SU-DHL-6 (cell line): ENCODE measurements around the gene PKLR.

ENCODE experiments used
- EZH2phosphoT487 ChIP-seq: fragments of 200-600 bp; sonication (generic), shearing (Covaris generic); conservative IDR thresholded peaks from 2 replicates; pipeline ENCODE4 v1.6.1; 2018; ENCODE audit warnings: mild to moderate bottlenecking, antibody characterized with exemption, low read length, moderate library complexity, mixed read lengths
- TF ChIP-seq, protein P1 (sequence below): fragments of 200-600 bp; sonication (generic); IDR thresholded peaks from one replicate; pipeline ENCODE4 v1.5.1; 2017; ENCODE audit warnings: antibody characterized with exemption, mild to moderate bottlenecking, low read length, moderate library complexity; ENCODE audit not compliant: insufficient read depth, poor library complexity, severe bottlenecking

DNA sequence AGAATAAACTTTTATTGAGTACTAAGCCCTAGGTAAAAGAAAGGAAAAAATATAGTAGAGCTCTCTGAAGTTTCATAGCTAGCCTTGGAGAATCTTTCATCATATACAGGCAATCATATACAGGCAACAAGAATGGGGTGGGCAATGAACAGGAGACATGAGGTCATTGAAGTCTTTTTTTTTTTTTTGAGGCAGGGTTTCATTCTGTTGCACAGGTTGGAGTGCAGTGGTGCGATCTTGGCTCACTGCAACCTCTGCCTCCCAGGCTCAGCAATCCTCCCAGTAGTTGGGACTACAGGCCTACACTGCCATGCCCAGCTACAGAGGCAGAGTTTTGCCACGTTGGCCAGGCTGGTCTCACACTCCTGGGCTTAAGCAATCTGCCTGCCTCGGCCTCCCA is 41.6 kb upstream of the PKLR start:
- TF ChIP-seq, protein P1, sequence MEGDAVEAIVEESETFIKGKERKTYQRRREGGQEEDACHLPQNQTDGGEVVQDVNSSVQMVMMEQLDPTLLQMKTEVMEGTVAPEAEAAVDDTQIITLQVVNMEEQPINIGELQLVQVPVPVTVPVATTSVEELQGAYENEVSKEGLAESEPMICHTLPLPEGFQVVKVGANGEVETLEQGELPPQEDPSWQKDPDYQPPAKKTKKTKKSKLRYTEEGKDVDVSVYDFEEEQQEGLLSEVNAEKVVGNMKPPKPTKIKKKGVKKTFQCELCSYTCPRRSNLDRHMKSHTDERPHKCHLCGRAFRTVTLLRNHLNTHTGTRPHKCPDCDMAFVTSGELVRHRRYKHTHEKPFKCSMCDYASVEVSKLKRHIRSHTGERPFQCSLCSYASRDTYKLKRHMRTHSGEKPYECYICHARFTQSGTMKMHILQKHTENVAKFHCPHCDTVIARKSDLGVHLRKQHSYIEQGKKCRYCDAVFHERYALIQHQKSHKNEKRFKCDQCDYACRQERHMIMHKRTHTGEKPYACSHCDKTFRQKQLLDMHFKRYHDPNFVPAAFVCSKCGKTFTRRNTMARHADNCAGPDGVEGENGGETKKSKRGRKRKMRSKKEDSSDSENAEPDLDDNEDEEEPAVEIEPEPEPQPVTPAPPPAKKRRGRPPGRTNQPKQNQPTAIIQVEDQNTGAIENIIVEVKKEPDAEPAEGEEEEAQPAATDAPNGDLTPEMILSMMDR, result no peak
- no peak for TF ChIP-seq EZH2phosphoT487
